Measurements from ENCODE around the gene TKT.

GRCh38 chr3:53234841-53235232, 21.0 kb downstream of the TKT start:
- TF ChIP-seq POLR2AphosphoS5 (IDR thresholded peaks at IDR 0.05; ENCODE audit: low read depth, low read length) = no peak
- TF ChIP-seq SIN3A (IDR thresholded peaks at IDR 0.05; ENCODE audit: borderline replicate concordance, insufficient read depth, low read length) = no peak
- TF ChIP-seq REST (IDR thresholded peaks at IDR 0.05; ENCODE audit: insufficient read depth in 1 of 2, low read depth in 2 of 2, low read length in 2 of 2) = no peak
